SU-DHL-6 (cell line): ENCODE data around the gene REM2.

Source experiments
- EZH2phosphoT487 ChIP-seq: fragments of 200-600 bp; sonication (generic), shearing (Covaris generic); conservative IDR thresholded peaks from 2 replicates; pipeline ENCODE4 v1.6.1; 2018; ENCODE audit warnings: mild to moderate bottlenecking, antibody characterized with exemption, low read length, moderate library complexity, mixed read lengths
- TF ChIP-seq, protein P1 (sequence below): fragments of 200-600 bp; sonication (generic); IDR thresholded peaks from one replicate; pipeline ENCODE4 v1.5.1; 2017; ENCODE audit warnings: antibody characterized with exemption, mild to moderate bottlenecking, low read length, moderate library complexity; ENCODE audit not compliant: insufficient read depth, poor library complexity, severe bottlenecking

DNA sequence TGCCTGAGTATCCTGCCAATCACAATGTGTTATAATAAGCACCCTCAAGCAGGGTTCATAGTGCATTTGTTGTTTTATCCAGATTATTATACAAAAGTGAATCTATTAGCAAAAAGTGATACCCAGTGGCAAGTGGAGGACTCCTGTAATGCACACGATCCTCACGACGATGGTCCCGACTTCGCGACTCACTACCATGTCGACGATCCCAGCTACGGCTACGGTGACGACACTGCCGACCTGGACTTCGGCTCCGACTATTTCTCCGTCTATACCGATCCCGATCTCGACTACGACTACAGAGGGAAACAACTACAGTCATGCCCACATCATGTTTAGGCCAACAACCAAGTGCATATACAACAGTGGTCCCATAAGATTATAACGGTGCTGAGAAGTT lies 23.1 kb downstream of the REM2 start:
- TF ChIP-seq, protein P1, sequence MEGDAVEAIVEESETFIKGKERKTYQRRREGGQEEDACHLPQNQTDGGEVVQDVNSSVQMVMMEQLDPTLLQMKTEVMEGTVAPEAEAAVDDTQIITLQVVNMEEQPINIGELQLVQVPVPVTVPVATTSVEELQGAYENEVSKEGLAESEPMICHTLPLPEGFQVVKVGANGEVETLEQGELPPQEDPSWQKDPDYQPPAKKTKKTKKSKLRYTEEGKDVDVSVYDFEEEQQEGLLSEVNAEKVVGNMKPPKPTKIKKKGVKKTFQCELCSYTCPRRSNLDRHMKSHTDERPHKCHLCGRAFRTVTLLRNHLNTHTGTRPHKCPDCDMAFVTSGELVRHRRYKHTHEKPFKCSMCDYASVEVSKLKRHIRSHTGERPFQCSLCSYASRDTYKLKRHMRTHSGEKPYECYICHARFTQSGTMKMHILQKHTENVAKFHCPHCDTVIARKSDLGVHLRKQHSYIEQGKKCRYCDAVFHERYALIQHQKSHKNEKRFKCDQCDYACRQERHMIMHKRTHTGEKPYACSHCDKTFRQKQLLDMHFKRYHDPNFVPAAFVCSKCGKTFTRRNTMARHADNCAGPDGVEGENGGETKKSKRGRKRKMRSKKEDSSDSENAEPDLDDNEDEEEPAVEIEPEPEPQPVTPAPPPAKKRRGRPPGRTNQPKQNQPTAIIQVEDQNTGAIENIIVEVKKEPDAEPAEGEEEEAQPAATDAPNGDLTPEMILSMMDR: no peak
- no peak for TF ChIP-seq EZH2phosphoT487
